Measurements from ENCODE around the gene MAN1A1.
"Not testable (repeated sequence)": the region's sequence is repeated elsewhere in the genome, so short reads cannot be mapped to it uniquely, and the experiment has no call there.

Gene MAN1A1

DNA sequence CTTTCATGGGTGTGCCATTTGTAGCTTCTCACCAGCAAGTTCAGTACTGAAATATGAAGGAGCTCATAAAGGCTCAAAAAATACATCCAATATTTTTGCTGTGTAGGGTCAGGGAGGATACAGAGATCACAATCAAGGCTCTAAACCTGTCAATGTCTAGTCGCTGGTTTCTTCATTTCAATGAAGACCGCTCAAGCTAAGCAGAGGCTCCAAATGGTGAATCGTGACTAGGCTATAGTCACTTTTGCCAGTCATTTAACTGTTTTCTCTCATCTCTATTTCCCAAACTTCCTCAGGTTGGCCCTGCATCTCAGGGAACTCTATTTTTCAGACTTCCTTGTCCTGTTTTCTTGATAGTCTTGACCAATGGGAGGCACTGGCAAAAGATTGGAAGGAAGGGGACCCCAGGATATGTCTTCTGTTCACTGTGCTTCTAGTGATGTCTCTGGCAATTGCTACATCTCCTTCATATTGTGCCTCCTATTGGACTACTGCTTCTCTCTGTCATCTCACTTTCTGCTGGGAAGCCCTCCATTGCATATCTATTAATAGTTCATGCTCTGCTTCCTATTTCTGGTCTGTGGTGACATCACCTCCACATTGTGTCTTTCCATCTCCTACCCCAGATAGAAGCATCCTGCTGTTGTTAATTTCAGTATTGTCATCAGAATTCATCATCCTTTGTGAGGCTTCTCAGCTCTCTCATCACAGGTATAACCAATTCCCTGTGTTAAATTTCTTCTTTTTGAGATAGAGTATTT lies 183.4 kb downstream of the MAN1A1 start:
- no peak for DNase-seq

DNA sequence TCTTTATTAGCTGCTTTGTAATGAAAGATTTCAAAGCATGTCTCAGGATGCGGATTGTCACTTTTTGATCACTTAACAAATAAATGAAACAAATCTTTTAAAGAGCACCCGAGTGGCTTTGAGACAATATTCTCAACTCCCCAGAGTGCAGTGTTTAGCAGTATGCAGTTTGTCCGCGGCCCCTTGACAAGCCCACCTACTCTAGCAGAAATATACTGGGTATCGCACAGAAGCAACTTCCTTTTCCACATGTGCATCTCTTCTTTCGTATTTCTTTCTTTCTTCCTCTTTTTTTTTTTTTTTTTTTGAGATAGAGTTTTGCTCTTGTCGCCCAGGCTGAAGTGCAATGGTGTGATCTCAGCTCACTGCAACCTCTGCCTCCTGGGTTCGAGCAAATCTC lies 186.6 kb downstream of the MAN1A1 start:
- no peak for DNase-seq

DNA sequence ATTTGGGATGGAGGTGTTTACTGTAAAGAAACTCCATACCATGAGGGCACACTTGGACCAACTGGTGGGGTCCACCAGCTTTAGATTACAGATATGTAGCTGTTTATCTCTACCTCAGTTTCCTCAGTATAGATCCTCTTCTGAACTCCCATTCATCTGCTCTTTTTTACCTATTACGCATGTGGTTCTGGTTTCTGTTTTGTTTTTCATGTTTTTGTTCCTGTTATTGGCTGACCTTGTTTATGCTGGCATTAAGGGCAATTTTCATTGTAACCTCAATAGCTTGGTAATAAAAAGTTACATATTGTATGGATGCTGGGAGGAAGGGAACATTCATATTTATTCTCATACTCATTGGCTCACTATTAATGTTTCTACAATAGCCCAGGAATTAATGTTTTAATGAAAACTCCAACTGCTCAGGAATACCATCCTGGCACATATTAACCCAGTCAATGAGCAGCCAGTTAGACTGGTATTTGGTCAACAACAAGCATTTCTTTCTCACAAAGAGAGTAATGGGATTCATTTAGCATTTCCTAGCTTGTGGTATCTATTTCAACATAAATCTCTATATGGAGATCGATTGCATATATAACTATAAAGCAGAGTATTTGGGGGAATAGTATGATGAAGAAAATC lies 187.3 kb downstream of the MAN1A1 start:
- DNase-seq = no peak

DNA sequence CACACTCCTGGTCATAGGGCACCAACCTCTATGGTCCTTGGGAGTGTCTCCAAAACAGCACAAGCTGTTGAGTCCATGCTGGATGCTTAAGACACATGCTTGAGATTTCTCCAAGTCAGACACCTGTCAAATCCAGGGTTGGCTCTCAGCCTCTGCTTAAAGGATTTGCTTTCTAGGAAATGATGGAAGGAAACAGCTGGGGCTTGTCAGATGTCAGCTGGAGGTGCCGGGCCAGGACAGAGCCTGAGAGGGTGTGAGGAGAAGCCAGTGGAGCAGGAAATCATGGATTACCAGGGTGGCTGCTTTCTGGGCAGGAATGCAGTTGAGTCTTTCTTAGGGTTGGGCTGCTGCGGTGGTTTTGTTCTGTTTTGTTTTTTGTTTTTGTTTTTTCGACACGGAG lies 188.1 kb downstream of the MAN1A1 start:
- DNase-seq = no peak

DNA sequence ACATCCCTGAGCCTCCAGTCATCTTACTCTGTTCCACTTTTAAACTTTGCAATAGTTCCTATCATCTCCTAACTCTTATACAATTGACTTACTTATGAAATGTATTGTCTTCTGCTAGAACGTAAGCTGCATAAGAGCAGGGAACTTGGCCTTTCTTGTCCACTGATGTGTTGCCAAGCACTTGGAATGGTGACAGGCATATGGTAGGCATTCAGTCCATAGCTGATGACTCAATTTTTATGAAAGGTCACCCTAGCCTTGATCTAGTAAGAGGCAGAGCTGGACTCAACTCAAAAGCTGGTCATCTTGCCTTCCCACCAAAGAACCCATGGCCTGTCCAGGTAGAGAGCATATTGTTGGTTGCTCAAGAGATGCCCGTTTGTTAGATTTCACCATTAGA lies 188.7 kb downstream of the MAN1A1 start:
- no peak for DNase-seq

DNA sequence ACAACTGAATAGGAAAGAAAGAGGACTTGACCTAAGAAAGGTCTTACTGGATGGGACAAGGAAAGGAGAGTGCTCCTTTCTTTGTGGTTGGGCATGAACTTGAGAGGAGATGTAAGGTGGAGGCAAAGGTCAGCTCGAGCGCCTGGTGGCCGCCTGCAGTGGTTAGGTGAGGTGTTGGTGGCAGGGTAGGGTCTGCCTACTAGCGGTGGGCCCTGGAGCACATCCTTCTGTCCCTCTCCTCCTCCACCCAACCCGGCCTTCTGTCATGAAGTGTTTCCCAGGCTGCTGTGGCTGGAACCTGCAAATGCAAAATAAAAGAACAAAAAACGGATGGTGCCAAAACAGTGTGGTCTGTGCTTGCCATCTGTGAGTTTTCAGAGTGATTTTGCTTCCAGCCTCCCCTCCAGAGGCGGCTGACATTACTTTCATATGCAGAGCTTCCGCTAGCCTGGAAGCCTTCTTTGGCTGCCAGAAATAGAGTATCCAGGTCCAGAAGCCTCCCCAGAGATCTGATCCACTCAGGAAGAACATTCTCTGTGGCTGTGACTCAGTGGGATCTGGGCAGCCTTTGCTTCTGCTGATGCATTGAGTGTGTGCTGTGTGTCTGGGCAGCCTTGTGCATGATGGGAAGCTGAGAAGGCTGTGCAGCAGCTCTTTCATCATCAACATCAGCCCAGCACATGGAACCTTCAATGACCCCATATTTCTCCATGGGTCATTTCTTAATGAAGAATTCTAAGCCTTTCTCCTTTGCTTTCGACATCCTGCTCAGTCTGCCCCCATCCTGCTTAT lies 191.3 kb downstream of the MAN1A1 start:
- DNase-seq = no peak

DNA sequence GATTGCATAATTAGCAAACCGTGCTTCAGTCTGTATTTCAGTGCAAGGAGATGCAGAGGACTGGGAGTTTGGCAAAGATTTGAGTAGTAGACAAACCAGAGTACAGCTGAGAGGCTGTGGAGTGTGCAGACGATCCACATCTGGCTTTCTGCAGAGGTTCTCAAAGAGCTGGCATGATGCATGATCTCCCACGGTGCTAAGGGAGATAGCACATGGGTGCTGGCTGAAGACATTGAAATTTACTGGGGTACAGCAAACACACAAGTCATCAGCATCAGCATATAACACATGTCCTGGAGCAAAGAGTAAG lies 192.1 kb downstream of the MAN1A1 start:
- no peak for DNase-seq

DNA sequence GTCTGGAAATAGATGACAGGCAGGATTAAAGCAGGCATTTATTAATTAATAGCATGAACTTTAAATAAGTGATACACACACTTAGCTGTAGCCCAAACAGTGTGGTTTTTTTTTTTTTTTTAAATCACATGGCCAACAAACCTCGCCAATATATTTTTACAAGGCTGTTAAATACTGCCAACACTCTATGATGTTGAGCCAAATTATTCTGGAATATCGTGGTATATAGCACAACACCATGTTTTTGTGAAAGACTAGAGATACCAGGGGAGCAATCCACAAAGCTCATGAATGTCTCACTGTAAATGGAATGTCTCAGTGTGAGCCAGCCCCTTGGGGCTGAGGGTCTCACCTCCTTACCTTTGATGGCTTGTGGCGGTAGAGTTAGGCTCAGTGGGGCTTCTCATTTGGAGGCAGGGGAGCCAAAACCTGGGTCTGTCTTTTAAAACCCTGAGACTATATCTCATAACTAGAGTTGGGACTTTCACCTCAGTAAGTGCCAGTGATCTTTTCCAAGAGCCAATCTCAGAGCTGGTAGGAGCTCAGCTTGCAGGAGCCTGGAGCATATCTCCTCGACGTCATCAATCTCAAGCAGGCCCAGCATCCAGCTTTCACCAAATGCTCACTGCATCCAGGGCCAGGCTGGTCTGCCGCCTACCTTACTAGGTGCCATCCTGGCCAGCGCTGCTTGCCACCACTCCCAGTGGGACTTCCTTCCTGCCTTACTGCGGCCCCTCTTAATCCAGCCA lies 192.6 kb downstream of the MAN1A1 start:
- no peak for DNase-seq

DNA sequence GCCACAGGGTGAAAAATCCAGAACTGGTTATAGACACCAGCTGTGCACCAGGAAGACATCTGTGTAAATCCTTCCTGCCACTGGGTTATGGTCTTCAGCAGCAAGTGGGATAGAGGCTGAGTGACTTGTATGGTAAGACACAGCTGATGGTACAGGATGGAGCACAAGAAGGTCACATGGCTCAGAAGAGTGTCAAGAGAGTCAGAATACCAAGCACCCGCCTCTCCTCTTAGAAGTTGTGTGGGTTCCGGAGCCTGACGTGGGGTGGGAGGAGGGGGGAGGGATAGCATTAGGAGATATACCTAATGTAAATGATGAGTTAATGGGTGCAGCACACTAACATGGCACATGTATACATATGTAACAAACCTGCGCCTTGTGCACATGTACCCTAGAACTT lies 193.5 kb downstream of the MAN1A1 start:
- DNase-seq = not testable (repeated sequence)

DNA sequence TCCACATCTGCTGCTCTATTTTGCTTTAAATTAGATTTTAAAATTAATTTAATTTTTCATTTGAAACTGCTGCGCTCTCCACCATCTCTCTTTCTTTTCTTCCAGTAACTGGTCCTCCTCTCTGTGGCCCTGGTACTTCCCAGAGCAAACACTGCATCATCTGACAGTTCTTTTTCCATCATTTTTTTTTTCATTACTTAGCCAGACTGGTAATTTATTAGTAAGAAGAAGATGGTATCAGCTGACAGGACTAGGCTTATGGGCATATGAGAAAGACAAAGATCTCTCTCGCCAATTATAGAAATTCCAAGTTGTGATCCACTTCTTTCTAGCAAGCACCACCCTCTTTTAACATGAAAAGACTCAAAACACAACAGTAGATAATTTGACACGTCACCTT lies 197.4 kb downstream of the MAN1A1 start:
- DNase-seq = no peak

DNA sequence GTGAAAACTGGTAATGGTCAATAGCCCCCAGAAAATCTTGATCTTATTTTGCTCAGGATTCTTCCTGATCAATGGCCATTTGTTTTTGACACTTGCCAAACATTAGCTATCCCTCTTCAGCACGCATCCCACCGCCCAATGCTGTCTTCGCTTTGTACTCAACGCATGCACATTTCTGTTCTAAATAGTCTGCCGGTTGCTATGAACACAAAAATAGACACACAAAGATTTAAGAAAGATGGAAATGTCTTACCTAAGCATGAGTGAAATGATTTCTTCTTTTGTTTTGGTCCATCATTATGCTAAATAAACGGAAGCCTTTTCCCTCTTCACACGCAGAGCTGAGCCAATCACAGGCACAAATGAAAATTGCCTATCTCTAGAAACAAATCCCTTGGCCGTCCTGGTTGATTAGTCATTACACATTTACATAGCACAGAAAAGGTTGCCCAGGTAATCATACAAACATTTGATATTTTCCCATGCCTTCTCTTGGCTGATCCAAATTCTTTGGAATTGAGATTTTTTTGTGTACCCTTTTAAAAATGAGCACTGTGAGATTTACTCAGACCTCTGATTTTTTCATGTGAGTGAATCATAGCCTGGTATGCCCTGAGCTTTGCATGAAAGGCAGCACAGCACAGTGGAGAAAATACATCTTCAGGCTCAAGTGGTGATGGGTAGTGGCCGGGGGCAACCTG lies 200.6 kb downstream of the MAN1A1 start:
- DNase-seq = no peak

DNA sequence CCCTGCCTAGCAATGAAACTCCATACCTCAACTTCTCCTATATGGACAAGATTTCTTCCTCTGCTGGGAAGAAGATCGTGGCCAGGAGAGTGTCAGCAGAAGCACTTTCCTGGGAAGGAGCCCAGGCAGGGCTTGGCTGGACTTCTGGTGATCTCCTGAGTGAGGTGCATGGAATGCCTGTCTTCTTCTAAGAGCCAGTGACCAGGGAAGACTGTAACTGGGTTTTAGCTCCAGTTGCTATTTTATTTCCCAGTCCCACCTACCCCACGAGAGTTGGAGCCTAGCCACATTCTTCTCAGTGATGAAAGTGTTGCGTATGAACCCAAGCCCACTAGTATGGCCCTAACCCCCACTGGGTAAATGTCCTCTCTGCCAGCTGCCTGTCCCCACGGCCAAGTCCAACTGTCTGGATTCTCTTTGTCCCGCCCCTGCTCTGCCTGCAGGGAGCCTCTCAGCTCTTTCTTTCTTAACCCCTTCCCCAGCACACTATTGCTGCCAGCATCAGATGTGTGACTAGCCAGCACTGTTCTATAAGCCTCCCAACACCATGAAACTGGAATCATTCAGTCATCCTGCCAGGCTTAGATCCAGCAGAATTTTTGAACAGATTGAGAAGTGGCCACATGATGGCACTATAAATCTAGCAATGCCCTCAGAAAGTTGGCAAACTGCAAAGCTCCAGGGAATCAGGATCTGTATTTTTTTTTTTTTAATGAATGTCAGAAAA lies 201.3 kb downstream of the MAN1A1 start:
- DNase-seq = peak; percentile 73

DNA sequence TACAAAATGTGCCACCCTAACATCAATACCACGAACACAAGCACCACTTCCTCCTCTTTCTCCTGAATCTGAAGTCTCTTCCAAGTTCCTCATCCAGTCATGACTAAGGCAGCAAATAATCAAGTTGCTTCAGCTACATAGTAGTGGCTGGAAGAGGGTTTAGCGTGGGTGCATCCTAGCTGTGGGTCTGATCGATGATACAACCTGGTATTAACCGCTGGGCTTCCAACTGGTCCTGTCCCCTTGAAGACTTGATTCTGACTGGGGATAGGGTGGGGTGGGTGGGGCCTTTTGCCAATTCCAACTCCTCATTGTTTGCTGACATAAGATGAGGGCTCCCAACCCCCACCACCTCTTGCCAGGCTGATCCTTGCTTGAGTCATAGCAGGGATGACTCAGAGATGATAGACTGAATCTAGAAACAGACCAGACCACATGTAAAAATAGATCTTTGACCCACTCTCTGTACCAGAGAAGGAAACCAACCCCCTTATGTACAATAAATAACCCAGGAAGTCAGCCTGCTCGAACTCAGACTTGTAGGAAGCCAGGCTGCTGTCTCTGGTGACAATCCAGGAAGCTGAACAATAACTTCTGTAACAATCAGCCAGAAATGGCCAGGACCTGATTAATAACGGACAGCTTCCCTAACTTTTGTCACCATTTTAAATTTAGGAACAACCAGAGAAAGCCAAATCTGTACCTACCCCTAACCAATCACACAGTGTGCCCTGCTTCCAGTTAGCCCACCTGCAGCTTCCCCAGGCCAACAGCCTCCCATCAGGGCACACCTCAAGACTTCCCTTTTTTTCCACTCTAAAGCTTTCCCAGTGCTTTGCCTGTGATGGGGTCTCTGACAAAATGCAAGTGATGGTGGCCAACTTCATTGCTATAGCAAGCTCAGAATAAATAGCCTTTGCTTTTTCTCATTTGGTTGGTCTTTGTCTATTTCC lies 202.2 kb downstream of the MAN1A1 start:
- no peak for DNase-seq

DNA sequence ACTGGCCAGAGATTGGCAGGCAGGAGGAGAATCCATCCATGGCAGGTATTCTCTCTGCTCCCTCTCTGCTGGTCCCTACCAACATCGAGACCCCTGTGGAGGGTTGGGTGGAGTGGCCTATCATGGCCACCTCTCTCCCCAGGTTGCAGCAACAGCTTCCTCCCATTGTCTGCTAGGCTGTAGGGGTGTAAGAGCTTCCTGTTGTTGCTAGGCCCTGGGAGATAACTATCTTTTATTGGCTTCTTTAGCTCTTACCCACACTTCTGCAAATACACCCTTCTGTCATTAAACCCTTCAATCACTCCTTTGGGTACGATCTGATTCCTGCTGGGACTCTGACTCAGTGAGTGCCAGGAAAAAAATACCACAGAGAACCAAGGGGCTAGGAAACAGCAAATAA lies 204.4 kb downstream of the MAN1A1 start:
- DNase-seq = no peak

DNA sequence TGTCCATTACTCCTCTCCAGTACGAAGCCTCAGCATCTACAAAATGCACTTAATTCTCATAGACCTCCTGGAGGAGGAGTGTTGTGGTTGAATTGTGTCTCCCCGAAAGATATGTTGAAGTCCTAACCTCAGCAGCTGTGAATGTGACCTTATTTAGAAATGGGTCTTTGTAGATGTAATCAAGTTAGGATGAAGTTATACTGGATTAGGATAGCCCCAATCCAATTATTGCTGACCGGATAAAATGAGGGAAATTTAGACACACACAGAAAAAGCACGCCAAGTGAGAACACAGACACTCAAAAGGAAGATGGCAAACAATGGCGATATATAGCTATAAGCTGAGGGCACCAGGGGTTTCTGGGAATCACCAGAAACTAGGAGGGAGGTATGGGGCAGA lies 206.9 kb downstream of the MAN1A1 start:
- DNase-seq = no peak

DNA sequence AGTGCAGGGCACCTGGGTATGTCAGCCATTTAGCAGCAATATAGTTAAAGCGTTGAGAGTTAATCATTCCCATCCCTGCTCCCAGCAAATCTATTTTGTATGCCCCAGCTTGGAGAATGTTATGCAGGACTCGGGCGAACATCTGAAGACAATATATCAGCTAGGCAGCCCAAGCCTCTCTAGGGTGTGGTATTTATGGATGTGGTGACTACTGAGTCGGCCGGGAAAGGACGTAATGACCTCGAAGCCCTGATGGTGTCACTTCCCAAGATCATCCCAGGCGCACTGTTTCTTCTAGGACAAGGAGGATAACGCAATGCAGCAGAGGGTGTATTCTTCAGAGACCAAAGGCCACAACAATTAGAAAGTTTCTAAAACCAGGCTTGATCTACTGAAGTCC lies 207.5 kb downstream of the MAN1A1 start:
- no peak for DNase-seq

DNA sequence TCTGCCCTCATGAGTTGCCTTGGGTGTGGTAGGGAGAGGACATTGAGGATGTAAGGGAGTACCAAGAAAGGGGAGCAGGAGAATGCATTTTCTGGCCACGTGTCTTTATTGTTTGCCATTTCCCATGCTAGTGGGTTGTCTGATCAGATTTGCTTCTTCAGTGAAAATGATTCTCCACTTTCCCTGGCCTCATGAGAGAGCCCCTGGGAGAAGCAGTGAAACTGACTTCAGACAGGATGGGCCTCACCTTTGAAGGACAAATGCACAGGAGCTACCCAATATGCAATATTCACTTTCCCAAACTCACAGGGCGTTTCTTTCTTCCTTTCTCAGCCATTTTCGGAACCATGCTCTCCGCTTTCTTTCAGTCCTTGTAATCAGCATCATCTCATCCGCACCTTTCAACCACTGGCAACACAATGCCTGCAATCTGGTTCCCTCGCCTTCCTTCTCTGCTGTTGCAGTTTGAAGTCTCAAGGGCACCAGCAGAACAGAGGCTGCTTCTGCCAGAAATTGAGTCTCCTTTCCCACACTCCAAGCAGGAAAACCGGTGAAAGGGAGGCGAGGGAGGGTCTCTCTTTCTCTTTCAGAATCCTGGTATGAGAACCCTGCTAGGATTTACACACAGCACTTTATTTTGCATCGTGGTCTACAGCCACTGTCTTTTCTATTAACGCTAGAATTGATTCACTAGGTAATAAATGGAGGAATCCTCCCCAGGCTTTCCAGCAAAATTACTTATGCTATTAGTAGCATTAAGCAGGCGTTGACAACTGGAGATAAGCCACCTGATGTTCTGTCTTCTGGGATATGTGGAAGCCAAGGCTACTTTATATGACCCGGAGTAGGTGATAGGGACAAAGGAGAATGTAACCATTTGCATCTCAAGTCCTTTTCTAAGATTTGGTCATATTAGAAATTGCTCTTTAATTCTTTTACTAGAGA lies 209.1 kb downstream of the MAN1A1 start:
- no peak for DNase-seq

DNA sequence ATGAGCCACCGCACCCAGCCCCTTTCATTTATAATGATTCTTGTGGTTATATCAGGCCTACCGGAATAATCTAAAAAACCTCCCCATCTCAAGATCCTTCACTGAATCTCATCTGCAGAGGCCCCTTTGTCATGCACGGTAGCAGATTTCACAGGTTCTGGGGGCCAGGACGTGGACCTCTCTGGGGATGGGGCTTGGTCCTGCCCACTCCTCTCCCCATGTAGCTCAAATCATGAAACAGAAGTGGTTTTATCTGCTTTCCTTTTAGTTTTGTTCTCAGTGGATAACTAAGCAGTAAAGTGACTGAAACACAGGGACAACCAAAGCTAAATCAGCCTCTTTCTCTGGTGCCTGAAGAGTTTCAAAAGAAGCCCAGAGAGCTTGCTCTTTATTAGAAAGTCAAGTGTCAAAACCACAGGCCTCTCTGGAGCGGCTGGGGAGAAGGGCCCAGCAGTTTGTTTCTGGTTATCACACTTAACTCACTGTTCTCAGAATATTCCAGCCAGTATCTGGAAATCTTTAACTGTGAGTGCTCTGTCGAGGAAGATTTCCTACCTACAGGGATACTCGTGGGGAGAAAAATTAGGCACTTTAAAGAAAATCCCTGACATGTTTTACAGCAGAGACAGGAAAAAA lies 210.5 kb downstream of the MAN1A1 start:
- DNase-seq = no peak

All from right forelimb (tissue), 1 donor.